ENCODE data around the gene EGFL6.

EGFL6 gene

DNA sequence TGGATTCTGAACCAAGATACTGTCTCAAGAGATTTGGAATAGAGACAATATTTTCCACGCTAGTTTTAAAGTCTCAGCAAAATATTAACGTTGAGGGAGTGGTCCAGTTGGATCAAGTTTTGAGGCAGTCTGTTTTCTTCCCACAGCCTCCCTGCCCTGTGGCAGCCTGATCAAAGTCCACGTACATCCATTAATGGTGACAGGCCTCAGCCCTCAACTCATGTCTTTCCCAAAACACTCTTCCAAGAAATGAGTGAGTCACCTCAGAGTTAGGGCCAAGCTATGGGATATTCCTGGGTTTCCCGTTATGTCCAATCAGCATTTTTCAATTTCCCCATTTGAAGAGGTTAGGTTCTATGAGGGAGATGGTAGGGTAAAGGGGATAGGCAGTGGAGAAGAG lies 28.5 kb downstream of the EGFL6 start:
- Histone ChIP-seq H3K79me2 (ENCODE audit: low read length) (no peaks in the 10 kb centered on the region), H3K36me3 (replicated peaks; ENCODE audit: insufficient read depth, low read length) (no peaks in the 10 kb centered on the region), H3K4me2 (ENCODE audit: low read depth, low read length) (no peak overlapping the region), H3F3A (ENCODE audit: insufficient read depth, low read length) (no peaks in the 10 kb centered on the region), H3K4me1 (ENCODE audit: low read length) (no peaks in the 10 kb centered on the region), H3K9me2 (replicated peaks; ENCODE audit: insufficient read depth, low read length) (no peaks in the 10 kb centered on the region), H3K4me3 (ENCODE audit: low read length) (no peak overlapping the region), H3K9me3 (replicated peaks; ENCODE audit: insufficient read depth, low read length) (no peaks in the 10 kb centered on the region), H3K9ac (ENCODE audit: low read length) (no peak overlapping the region), H4K20me1 (ENCODE audit: insufficient read depth, low read length) (no peaks in the 10 kb centered on the region), H2AFZ (ENCODE audit: low read length) (no peak overlapping the region), H3K27ac (ENCODE audit: low read length) (no peak overlapping the region), H3K27me3 (replicated peaks; ENCODE audit: insufficient read depth, low read length) (no peaks in the 10 kb centered on the region)
- TF ChIP-seq CTCF (IDR thresholded peaks at IDR 0.05; ENCODE audit: low read length) (no peak), EZH2phosphoT487 (IDR thresholded peaks at IDR 0.05; ENCODE audit: low read length) (no peak), EZH2 (optimal IDR thresholded peaks at IDR 0.05; ENCODE audit: low read depth, low read length) (no peak)
- DNase-seq, result no peak

GRCh38 chrX:13598877-13599276 lies 29.5 kb downstream of the EGFL6 start:
- Histone ChIP-seq H3K27ac (ENCODE audit: low read length) (no peak overlapping the region), H3K4me1 (ENCODE audit: low read length) (no peaks in the 10 kb centered on the region), H3F3A (ENCODE audit: insufficient read depth, low read length) (no peaks in the 10 kb centered on the region), H3K9ac (ENCODE audit: low read length) (no peak overlapping the region), H2AFZ (ENCODE audit: low read length) (no peak overlapping the region), H3K79me2 (ENCODE audit: low read length) (no peaks in the 10 kb centered on the region), H3K4me3 (ENCODE audit: low read length) (no peak overlapping the region), H3K36me3 (replicated peaks; ENCODE audit: insufficient read depth, low read length) (no peaks in the 10 kb centered on the region), H3K4me2 (ENCODE audit: low read depth, low read length) (no peak overlapping the region), H3K9me3 (replicated peaks; ENCODE audit: insufficient read depth, low read length) (no peaks in the 10 kb centered on the region), H3K27me3 (replicated peaks; ENCODE audit: insufficient read depth, low read length) (no peaks in the 10 kb centered on the region), H4K20me1 (ENCODE audit: insufficient read depth, low read length) (no peaks in the 10 kb centered on the region), H3K9me2 (replicated peaks; ENCODE audit: insufficient read depth, low read length) (no peaks in the 10 kb centered on the region)
- no peak for DNase-seq
- no peak for TF ChIP-seq EZH2phosphoT487 (IDR thresholded peaks at IDR 0.05; ENCODE audit: low read length)
- TF ChIP-seq CTCF (IDR thresholded peaks at IDR 0.05; ENCODE audit: low read length), result no peak

GRCh38 chrX:13599491-13599890 lies 30.1 kb downstream of the EGFL6 start:
- H3K9ac ChIP-seq (ENCODE audit: low read length), result no peak overlapping the region
- no peaks in the 10 kb centered on the region for H3F3A ChIP-seq (ENCODE audit: insufficient read depth, low read length)
- no peak overlapping the region for H3K27ac ChIP-seq (ENCODE audit: low read length)
- no peaks in the 10 kb centered on the region for H3K9me3 ChIP-seq (replicated peaks; ENCODE audit: insufficient read depth, low read length)
- no peaks in the 10 kb centered on the region for H3K27me3 ChIP-seq (replicated peaks; ENCODE audit: insufficient read depth, low read length)
- H3K4me1 ChIP-seq (ENCODE audit: low read length), result no peaks in the 10 kb centered on the region
- no peaks in the 10 kb centered on the region for H3K79me2 ChIP-seq (ENCODE audit: low read length)
- H3K4me2 ChIP-seq (ENCODE audit: low read depth, low read length), result no peak overlapping the region
- H3K9me2 ChIP-seq (replicated peaks; ENCODE audit: insufficient read depth, low read length), result no peaks in the 10 kb centered on the region
- no peak for DNase-seq
- TF ChIP-seq EZH2 (optimal IDR thresholded peaks at IDR 0.05; ENCODE audit: low read depth, low read length) (no peak), EZH2phosphoT487 (IDR thresholded peaks at IDR 0.05; ENCODE audit: low read length) (no peak), CTCF (IDR thresholded peaks at IDR 0.05; ENCODE audit: low read length) (no peak)
- H2AFZ ChIP-seq (ENCODE audit: low read length), result no peak overlapping the region
- no peaks in the 10 kb centered on the region for H4K20me1 ChIP-seq (ENCODE audit: insufficient read depth, low read length)
- no peak overlapping the region for H3K4me3 ChIP-seq (ENCODE audit: low read length)
- no peaks in the 10 kb centered on the region for H3K36me3 ChIP-seq (replicated peaks; ENCODE audit: insufficient read depth, low read length)

Measured in MM.1S (cell line).